H54 (cell line): Measurements from ENCODE around the gene MPST.
"Not testable (repeated sequence)": the region's sequence is repeated elsewhere in the genome, so short reads cannot be mapped to it uniquely, and the experiment has no call there.

Experiments used
- DNase-seq: peaks from one replicate; pipeline ENCODE4 v3.0.0; 2011; ENCODE audit warnings: low spot score, mixed read lengths; ENCODE audit not compliant: insufficient read length
- FAIRE-seq: peaks from 3 replicates; lab custom pipeline; 2011; peaks lifted over from hg19 to GRCh38; lab: Jason Lieb, UNC
- POLR2A ChIP-seq: IDR thresholded peaks from 2 replicates; pipeline ENCODE4 v1.6.1; 2011; ENCODE audit warnings: low read depth, mild to moderate bottlenecking, low read length

The MPST gene

DNA sequence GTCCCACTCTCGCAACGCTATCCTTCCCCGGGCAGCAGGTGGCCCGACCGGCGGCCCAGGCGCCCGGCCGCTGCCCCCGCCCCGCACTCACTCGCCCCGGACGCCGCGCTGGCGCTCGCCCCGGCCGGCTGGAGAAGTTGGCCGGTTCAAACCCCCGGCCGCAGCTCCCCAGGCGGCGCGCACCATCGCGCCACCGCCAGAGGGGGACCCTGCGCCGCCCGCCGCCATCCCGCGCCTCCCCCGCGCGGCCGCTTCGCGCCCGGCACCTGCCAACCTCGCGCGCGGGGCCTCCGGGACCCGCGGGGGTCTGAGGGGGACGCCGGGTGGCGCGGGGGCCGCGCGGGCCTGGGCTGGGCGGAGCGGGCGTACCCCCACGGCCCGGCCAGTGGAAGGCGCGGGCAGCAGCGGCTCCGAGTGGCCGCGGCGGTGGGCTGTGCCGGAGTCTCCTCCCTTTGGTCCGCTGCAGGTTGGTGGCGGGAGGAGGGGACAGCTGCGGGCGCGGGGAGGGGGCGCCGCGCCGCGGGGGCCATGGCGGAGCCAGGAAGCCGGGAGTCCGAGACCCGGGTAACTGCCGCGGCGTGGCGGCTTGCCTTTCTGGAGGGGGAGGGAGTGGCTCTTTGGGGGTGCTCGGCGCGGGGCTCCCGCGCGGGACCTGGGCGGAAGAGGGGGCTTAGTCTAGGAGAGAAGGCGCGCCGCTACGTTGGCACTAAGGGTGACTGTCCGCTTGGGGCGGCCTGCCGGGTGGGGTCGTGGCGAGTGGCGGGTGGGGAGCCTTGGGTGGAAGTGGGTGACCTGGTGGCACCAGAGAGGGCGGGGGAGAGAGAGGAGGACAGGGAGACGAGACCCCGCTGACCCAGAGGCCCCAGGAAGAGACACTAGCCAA lies at the start of gene MPST, which contains the start of gene TST:
Gene MPST (plus strand): TSS at position 434 of the 883 bp plus-strand sequence. CDS start 95 bp downstream, at position 529.
Gene TST (minus strand): TSS at position 139 of the 883 bp plus-strand sequence. CDS start 715 bp downstream, outside the sequence.
- FAIRE-seq (no peak), DNase-seq (peak; percentile 69)
- peak; percentile 72 for TF ChIP-seq POLR2A

DNA sequence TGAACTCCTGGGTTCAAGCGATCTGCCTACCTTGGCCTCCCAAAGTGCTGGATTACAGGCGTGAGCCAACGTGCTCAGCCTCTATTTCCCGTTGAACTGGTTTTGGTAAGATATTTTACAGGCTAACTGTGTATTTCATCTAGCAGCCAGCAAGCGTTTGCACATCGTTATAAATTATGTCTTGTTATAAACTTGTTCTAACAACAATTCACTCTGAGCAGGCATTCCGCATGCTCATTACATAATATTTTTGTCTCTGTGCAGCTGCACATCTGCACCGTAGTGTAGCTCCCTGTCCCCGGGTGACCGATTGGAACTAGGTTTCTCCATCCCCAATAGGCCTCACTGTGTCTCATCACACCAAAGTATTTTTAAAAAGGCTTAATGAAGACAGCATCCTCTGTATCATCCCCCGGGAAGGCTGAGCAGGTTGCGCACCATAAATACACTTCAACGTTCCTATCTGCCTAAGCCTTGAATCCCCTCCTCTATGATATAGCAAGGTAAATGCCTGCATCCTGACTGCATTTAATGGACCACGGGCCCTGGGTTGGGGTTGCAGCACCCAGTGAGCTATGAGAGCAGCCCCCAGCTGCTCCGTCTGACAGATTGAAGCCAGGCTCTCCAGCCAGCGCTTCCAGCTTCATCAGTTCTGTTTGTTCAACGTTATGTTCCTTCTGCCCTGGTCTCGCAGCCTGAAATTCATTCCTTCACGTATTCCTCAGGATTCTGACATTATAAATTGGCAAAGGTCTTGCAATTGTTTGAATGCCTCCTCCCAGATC lies 48.0 kb upstream of the MPST start:
- no peak for TF ChIP-seq POLR2A
- FAIRE-seq (no peak), DNase-seq (no peak)

DNA sequence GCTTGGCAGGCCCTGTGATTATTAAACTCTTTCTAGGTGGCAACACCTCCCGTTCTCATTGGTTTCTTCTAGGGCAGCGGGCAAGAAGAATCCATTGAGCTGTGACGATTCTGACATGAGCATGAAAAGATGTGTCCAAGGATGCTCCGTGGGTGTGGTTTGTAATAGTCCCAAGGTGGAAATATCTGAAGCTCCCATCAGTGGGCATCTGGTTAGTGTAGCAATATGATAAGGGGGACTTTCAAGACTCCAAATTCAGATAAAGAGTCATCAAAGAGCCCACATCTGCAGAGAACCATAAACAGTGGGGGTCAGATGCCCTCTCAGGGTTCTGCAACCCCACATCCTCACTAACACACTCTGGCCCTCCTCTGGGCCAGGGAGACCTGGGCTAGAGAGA lies 42.9 kb upstream of the MPST start:
- DNase-seq = no peak
- TF ChIP-seq POLR2A = no peak
- FAIRE-seq = no peak

DNA sequence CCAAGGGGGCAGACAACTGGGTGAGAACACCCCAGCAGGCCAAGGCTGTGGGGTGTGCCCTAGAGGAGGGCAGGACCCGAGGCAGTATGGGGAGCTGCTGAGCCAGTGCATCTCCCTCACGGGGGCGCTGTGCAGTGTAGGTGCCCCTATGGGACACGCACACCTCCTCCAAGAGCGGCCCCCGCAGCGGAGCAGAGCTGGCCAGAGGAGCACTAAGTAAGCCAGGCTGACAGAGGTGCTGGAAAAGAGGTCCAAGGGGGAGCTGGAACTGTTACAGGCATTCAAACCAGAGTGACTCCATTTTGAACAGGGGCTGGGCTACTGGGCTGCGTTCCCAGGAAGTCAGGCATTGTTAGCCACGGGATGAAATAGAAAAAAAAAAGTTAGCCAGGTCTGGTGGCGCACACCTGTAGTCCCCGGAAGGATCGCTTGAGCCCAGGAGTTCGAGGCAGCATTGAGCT lies 42.1 kb upstream of the MPST start:
- FAIRE-seq = no peak
- no peak for TF ChIP-seq POLR2A

DNA sequence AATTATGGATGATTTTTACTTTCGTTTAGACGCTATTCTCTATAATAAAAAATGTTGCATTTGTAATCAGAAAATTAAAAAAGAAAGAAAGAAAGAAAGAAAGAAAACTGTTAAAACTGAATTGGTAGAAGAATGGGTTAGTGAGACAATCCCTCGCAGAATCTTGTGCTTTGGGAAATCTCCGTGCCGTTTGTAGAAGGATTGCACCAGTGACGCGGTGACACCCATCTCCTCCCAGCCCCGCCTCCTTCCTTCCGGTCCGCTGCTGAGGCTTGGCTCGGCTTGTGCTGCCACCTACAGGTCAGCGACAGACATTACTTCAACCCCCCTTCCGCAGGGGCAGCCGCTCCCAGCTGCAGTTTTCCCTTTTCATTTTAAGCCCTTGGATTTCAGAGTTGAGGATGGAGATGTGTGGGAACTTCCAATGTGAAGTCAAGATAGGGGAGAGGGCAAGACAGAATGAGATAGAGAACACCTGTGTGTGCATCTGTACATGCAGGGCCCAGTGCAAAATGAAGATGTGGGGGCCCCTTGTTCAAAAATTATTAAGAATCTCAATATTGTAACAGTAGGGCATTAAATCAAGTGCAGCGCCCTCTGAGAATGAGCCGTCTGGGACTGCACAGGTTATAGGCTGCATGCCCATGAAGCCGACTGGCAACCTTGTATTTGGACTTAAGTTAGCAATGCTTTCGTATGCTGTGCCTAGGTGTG lies 41.4 kb upstream of the MPST start:
- peak; percentile 53 for FAIRE-seq
- peak; percentile 71 for DNase-seq
- no peak for TF ChIP-seq POLR2A

More for the DNA sequence above, 42.1 kb upstream of the MPST start:
- peak; percentile 33 for DNase-seq

DNA sequence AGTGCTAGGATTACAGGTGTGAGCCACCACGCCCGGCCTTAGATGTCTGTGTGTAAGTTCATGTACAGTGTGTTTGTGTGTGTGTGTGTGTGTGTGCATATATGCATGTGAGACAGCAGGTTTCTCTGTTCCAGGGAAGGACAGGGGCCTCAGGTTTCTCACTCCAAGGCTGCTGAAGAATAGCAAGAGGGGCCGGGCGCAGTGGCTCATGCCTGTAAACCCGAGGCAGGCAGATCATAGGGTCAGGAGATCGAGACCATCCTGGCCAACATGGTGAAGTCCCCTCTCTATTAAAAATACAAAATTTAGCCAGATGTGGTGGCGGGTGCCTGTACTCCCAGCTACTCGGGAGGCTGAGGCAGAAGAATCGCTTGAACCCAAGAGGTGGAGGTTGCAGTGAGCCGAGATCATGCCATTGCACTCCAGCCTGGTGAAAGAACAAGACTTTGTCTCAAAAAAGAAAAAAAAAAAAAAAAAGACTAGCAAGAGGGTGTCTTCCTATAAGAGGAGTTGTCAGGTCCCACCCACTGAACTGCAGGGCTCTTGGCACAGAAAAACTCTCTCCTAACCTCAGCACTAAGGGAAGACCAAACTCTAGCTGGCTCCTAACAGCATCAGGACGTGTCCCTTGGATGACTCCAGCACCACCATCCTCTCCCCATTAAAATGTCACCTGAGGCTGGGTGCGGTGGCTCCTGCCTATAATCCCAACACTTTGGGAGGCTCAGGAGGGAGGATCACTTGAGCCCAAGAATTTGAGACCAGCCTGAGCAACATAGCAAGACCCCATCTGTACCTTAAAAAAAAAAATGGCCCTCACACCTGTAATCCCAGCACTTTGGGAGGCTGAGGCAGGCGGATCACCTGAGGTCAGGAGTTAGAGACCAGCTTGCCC lies 40.3 kb upstream of the MPST start:
- DNase-seq (no peak), FAIRE-seq (no peak)
- TF ChIP-seq POLR2A = no peak

DNA sequence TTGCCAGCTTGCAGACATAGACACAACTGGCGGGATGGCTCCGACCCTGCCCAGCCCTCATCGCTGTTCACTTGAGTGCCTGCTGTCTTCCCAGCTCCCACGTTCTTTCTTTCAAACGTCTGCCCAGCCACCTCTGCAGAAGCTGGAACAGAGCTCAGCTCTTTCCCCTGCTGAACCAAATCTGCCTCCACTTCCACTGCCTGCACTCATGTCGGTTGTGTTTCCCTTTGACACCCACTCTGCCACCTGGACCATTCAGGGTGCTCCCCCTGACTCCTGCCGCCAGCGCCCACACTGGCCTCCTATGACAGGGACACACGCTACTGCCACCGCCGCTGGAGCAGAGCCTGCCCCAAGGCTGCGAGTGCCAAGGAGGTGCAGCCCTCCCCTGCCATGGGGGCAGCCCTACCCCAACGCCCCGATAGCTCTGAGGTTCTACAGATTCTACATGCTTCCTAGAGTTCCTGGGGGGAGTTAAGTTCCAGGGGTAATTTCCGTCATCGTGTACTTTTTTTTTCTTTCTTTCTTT lies 38.2 kb upstream of the MPST start:
- DNase-seq (no peak), FAIRE-seq (no peak)
- TF ChIP-seq POLR2A = no peak

DNA sequence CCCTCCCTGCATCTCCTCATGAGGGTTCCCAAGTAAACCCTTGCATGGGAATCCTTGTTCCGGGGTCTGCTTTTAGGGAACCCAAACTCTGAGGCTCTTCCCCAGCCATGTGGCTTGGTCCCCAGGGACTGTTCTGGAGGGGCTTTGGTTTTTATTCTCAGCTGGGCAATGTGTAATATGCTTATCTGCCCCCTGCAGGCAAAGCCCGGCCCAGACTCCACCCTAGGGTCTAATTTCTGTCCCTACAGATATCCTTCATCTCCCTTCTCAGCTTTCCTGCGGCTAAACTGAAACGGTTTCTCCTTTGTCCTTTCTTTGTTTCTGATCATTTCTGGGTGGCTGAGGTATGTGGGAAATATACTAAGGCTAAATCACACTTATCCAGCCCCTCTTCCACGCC lies 37.4 kb upstream of the MPST start:
- DNase-seq (no peak), FAIRE-seq (no peak)
- no peak for TF ChIP-seq POLR2A

DNA sequence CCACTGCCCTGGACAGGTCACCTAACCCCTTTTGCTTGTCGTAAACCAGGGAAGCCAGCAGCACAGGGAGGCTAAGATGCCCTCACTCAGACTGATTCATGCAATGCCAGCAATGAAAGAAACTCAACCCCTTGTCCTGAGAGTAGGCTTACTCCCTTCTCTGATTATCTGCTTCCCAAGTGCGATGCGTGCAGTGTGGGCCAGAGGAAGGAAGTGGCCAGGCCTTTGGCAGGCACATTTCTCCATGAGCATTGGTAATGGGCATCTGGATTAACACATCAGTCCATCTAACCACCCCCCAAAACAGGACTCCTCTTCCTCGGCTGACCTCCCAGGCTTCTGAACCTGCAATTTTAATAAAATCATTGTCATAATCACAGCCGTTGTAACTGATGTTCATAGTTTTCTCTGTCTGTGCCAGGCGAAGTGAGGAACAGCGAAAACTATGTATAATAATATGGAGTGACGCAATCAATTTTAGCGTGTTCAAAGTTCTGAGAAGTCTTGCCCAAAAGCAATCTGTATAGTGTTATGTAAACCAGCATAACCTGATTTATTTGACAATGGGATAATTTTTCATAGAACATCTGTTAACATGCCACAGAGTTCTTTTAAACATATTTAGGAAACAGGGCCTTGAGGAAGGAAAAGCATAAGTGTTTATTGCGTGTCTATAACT lies 34.2 kb upstream of the MPST start:
- no peak for FAIRE-seq
- DNase-seq = no peak
- TF ChIP-seq POLR2A = no peak

DNA sequence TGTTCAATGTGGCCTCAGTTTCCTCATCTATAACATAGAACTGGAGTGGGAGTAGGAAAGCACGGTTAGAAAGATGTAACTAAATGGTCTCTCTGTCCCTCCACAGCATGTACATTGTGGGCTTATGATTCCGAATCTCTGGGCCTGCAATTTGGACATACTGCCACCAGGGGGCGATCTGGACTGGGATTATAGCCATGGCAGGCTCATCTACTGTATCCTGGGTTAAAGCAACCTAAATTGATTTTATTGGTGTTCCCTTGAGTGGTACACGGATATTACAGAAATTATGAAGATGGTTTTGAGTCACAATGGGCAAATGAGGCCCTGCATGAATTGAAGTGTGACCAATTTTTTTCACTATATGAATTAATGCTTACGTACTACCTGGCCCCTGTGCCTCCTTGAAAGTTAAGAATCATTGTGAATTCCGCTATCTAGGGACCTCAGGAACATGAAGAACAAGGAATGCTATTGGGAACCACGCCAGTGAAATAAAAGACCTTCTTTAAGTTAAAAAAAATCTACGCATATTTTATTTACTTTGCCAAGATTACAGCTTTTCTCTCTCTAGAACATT lies 33.2 kb upstream of the MPST start:
- TF ChIP-seq POLR2A = no peak
- no peak for FAIRE-seq
- DNase-seq = no peak

DNA sequence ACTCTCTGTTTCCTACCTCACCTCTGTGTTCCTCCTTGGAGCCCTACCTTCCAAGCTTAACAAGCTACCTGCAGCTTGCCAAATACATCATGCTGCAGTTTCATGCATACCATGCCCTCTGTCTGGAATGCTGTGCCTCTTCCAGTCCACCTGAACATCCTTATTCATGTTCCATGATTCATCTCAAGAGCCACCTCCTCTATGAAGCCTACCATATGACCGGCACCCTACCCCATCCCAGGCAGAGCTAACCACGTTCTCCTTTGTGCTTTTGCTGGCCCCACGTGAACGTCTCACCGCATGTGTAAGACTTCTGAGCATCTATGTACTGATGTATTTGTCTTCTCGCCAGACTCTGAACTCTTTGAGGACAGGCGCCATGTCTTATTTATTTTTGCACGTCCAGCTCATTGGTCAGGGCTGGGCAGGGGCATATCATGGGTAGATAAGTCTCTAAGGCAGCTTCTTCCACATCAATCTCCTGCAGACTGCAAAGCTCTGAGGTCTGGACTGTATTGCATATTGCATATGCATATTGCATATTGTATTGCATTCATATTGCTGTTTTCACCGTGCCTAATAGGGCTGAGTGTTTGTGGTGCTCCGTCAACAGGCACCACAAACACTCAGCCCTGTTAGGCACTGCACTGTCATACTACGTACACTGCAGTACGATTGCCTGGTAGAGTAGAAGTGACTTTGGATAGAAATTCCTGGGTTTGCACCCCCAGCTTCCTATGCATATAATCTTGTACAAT lies 31.3 kb upstream of the MPST start:
- DNase-seq (no peak), FAIRE-seq (no peak)
- no peak for TF ChIP-seq POLR2A

DNA sequence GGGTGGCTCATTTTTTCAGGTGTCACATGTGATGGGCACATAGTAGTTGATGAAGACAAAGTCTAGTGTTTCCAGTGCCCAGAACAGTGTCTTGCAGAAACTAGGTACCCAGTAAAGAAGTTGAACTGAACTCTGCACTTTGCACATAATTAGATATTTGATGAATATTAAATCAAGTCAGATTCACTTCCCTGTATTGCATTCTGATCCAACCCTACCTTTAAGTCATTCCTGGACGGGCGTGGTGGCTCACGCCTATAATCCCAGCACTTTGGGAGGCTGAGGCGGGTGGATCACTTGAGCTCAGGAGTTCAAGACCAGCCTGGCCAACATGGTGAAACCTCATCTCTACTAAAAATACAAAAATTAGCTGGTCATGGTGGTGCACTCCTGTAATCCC lies 30.5 kb upstream of the MPST start:
- FAIRE-seq, DNase-seq: not testable (repeated sequence)
